DMS114 treated with DMSO at 0.1 percent for 48 hours (cell line): ENCODE results near the gene KCNQ1.

Experiments
- DNase-seq: peaks from one replicate; lab custom pipeline; 2025; ENCODE audit not compliant: unreplicated experiment; lab: John Stamatoyannopoulos, UW

Gene KCNQ1

GRCh38 chr11:2577991-2578928, 133.5 kb downstream of the KCNQ1 start:
- DNase-seq: no peak

DNA sequence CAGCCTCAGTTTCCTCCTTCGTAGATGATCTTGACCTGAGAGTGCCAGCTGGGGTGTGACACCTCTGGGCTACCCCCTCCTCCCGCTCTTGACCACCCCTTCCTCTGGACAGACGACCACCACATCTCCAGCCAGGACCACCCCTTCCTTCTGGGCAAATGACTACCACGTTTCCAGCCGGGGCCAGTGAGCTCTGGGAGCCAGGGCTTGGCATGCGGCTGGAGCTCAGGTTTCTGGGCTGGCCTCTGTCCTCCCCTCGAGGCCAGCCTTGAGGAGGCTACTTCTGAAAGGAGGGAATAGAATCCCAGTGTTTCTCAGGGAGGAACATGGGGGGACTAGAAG, 134.1 kb downstream of the KCNQ1 start:
- DNase-seq: no peak

DNA sequence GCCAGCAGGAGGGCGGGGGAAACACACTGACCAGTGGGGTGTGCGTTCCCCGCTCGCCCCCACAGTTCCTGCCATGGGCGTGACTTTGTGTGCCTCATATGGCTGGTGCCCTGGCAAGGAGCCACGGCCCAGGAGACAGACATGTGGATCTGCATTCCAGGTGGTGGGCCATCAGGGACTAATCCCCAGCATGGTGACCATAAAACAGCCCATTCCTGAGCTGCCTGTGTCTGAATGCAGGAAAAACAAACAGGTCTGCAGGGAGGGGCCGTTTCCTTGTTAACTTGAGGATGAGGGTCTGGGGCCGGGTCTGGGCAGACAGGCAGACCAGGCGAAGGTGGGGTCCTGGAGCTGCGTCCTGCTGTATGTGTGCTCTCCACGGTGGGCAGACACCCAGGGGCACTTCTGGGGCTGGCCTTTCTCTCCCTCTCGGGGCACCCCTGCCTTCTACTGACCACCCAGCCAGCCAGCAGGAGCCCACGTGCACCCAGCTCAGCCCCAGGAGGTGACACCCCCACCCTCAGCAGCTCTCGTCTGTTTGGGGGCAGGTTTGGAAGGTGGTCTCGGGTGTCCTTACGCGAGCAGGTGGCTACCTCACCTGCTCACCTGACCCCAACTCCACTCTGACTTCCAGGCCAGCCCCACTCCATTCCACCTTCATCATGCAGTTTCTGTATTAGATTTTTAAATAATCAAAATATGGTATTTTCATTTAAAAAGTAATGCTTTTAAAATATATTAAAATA, 134.7 kb downstream of the KCNQ1 start:
- DNase-seq: no peak

DNA sequence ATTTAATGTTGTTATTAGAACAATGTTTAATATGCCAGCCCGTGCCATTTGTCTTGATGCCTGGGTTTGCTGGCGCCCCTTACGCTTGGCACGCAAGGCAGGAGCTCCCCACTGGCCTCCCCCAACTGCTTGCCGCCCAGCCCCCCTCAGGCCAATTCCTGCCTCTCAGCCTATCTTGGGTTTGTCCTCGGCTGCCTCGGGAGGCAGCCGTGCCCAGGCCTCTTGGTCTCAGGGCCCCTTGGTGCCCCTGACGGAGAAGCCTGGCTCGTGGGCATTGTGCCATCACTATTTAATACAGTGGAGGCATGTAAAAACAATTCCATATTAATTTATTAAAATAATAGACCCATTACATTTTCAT, 135.2 kb downstream of the KCNQ1 start:
- no peak for DNase-seq

DNA sequence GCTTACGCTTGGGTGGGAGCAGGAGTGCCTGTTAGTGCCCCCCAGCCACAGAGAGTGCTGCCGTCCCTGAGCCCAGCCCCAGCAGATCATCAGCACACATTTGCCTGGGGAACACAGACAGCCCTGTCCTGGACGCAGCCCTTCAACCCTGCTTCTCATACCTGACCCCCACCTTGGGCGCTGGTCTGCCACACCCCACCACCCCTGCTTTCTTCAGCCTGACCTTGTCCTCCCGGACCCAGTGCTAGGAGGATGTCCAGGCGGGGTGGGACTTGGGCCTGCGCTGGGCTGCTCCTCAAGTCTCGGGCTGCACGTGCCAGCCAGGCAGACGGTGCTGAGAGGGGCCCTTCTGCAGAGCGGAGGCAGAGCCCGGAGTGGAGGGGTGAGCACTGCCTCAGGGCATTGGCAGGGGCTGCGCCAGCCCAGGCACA, 135.8 kb downstream of the KCNQ1 start:
- no peak for DNase-seq

- no peak for DNase-seq
These were observed 136.5 kb downstream of the KCNQ1 start for GRCh38 chr11:2581151-2581930.

DNA sequence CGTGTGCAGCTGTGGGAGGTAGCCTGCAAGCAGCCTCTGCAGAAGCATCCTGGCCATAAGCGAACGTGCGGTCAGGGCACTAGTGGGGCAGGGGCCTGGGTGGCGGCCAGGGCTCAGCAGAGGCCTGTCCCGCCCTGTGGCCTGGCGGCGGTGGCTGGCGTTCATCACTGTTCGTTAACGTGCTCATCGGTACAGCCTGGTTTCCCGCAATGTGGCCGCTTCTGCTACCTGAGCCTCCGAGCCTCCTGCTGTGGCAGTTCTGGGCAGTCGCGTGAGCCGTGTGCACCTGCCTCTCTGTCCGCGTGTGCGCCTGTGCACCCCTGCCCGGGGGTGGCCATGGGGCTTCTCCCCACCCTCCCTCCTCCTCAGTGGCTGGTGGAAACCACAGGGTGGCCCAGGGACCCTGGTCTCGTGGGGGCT, 137.1 kb downstream of the KCNQ1 start:
- DNase-seq: no peak

DNA sequence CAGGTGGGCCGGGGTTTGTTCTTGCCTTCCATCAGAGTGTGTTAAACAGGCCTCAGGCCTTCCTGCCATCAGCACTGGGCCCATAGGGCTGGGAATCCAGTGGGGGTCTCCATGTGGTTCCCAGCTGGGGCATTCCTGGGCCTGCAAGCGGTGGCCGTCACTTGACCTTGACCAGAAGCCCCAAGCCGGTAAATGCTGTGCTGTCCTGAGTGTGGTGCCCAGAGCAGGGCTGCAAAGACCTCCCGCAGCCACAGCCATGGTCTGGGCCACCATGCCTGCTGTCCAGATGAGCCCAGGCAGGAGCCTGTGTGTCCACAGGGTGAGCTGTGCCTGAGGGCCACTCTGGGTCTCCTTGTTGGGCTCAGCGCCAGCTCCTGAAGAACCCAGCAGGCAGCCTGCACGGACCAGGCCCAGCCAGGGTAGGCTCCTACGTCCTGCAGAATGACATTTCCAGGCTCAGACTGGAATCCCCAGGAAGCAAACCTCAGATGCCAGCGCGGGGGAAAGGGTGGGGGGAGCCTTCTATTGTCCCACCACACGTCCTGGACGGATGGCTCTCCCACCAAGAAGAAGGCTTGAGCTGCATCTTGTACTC, 137.6 kb downstream of the KCNQ1 start:
- DNase-seq: no peak

GRCh38 chr11:2582946-2583604, 138.3 kb downstream of the KCNQ1 start:
- no peak for DNase-seq

DNA sequence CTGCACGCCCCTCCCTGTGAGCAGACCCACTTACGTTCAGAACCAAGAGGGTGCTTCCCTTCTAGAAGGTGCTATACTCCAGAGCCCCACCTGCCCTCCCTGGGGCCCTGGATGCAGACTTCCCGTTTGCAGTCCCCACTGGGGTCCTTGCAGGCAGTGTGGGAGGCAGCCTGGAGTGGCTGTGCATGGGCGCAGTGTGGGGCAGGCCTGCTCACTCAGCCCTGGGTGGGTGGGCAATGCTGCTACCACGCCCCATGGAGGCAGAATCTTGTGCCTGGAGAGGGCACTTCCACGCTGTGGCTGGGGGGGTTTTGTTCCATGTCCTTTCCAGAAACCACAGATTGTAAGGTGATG, 138.8 kb downstream of the KCNQ1 start:
- no peak for DNase-seq

GRCh38 chr11:2584434-2584811, 139.6 kb downstream of the KCNQ1 start:
- no peak for DNase-seq

- DNase-seq: no peak
These were observed 140.2 kb downstream of the KCNQ1 start for GRCh38 chr11:2584812-2585565.

DNA sequence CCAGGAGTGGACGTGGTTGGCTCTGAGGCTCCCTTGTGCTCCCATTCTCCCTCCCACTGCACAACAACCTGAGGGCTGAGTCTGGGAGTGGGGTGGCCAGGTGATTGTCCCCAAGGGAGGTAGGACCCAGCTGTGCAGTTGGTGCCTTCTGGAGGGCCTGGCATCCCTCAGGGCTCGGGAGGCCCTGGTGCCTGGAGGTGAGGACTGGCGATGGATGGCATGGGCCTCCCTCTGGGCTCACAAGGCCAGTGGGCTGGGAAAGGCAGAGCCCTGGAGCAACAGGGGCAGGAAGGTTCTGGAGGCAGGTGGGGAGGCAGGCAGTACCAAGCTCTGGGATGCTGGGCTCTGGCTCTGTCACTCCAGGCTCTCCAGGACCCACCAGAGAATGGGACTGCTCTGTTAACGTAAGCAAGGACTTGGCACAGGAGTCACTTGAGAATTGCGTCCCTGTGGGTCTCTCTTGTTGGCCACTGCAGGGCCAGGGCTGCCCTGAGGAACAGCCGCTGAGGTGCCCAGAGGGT, 140.8 kb downstream of the KCNQ1 start:
- DNase-seq: no peak

- DNase-seq: no peak
These were observed 141.4 kb downstream of the KCNQ1 start for GRCh38 chr11:2586087-2586792.

- no peak for DNase-seq
These were observed 142.0 kb downstream of the KCNQ1 start for GRCh38 chr11:2586793-2587131.

DNA sequence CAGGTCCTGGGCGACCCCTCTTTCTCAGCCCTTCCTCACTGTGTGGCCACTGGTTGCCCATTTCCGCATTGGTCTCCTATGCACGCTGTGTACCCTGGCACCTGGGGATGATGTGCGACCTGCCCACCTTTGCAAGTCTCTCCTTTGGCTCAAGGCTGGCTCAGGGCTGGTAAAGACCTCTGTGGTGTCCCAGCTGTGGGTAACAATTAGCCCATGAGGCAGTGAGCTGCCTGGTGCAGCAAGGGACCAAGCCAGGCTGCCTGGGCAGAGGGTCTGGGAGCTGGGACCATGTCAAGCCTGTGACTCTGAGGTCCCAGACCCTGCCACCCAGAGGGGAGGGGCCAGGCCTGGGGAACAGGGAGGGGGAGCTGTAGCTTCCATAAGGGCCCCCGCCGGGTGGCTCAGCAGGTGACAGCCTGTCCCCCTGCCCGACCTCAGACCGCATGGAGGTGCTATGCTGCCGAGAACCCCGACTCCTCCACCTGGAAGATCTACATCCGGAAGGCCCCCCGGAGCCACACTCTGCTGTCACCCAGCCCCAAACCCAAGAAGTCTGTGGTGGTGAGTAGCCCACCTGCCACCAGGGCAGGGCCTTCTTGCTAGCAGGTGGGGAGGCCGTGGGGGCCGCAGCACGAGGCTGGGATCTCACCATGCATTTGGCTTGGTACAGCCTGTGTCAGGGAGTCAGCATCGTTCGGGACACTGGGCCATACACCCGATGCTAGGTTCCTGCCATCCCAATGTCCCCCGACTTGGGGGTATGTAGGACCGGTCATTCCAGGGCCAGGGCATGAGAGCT, 142.5 kb downstream of the KCNQ1 start:
- DNase-seq: no peak

- no peak for DNase-seq
These were observed 143.4 kb downstream of the KCNQ1 start for GRCh38 chr11:2587976-2588748.
